CD14-positive monocyte (primary cell): ENCODE results near the gene ECEL1. TPM values are rescaled to one million over a fixed set of nuclear protein-coding genes. Genes with fewer than 3 reads are reported as not detected.

ENCODE experiments used
- DNase-seq, 3 donors: peaks; one replicate each; pipeline ENCODE4 v3.0.0-alpha.2; 2011 to 2022
- H2AFZ ChIP-seq: 2 replicates; pipeline ENCODE4 v1.6.0; 2012; ENCODE audit warnings: mild to moderate bottlenecking, low read depth, low read length, inconsistent platforms; ENCODE audit not compliant: insufficient read depth, poor library complexity, severe bottlenecking
- H3K27ac ChIP-seq, 2 donors: 1 replicate in 1 of 2; 2 replicates in 1 of 2; pipeline ENCODE4 v1.5.1; 2012 to 2013; ENCODE audit warnings: low read length in 2 of 2, control low read depth in 1 of 2, inconsistent platforms in 1 of 2, low read depth in 1 of 2, mild to moderate bottlenecking in 1 of 2
- H3K27me3 ChIP-seq, 2 donors: one replicate each; pipeline versions ENCODE4 v1.6.0 to v1.6.1; 2011 to 2013; ENCODE audit warnings: low read length in 2 of 2; ENCODE audit not compliant: control insufficient read depth in 2 of 2, insufficient read depth in 2 of 2
- H3K36me3 ChIP-seq, 2 donors: replicated peaks in 1 of 2; 1 replicate in 1 of 2; 2 replicates in 1 of 2; pipeline versions ENCODE4 v1.5.1 to v1.6.1; 2012 to 2013; ENCODE audit warnings: low read length in 2 of 2, control low read depth in 1 of 2, inconsistent platforms in 1 of 2, mild to moderate bottlenecking in 1 of 2; ENCODE audit not compliant: insufficient read depth in 2 of 2, control insufficient read depth in 1 of 2
- H3K4me1 ChIP-seq, 2 donors: 1 replicate in 1 of 2; 2 replicates in 1 of 2; pipeline versions ENCODE4 v1.5.1 to v1.6.1; 2012 to 2013; ENCODE audit warnings: low read length in 2 of 2, control low read depth in 1 of 2, inconsistent platforms in 1 of 2, mild to moderate bottlenecking in 1 of 2, moderate library complexity in 1 of 2; ENCODE audit not compliant: insufficient read depth in 2 of 2, control insufficient read depth in 1 of 2
- H3K4me2 ChIP-seq: replicated peaks from 2 replicates; pipeline ENCODE3; 2012; ENCODE audit warnings: low read length, moderate library complexity, mild to moderate bottlenecking; ENCODE audit not compliant: poor library complexity, severe bottlenecking; ENCODE audit errors: extremely low read depth
- H3K4me3 ChIP-seq, 3 experiments: fragments of 200-600 bp in 1 of 3; sonication (generic) in 1 of 3; replicated peaks in 1 of 3; 1 replicate in 2 of 3; 2 replicates in 1 of 3; pipeline ENCODE4 v1.5.1; 2011 to 2013; ENCODE audit warnings: low read length in 3 of 3, mild to moderate bottlenecking in 3 of 3, control low read depth in 2 of 3, low read depth in 2 of 3, inconsistent platforms in 1 of 3, moderate library complexity in 1 of 3
- H3K79me2 ChIP-seq: 2 replicates; pipeline ENCODE4 v1.6.0; 2012; ENCODE audit warnings: mild to moderate bottlenecking, control low read depth, inconsistent platforms, low read length, moderate library complexity; ENCODE audit not compliant: insufficient read depth
- H3K9ac ChIP-seq: 2 replicates; pipeline ENCODE4 v1.6.0; 2017; ENCODE audit warnings: low read length, mild to moderate bottlenecking; ENCODE audit not compliant: insufficient read depth, poor library complexity, severe bottlenecking
- H3K9me3 ChIP-seq, 2 donors: replicated peaks in 1 of 2; 1 replicate in 1 of 2; 2 replicates in 1 of 2; pipeline versions ENCODE4 v1.5.1 to v1.6.1; 2012 to 2013; ENCODE audit warnings: low read length in 2 of 2, control low read depth in 1 of 2; ENCODE audit not compliant: control insufficient read depth in 1 of 2, insufficient read depth in 1 of 2
- H4K20me1 ChIP-seq: 2 replicates; pipeline ENCODE4 v1.6.0; 2012; ENCODE audit warnings: mild to moderate bottlenecking, low read length, control low read depth, moderate library complexity; ENCODE audit not compliant: insufficient read depth
- H3K27ac Mint-ChIP-seq, 7 donors: one replicate each; pipeline ENCODE4 v1.8.0; 2020; ENCODE audit warnings: mild to moderate bottlenecking in 7 of 7, mixed read lengths in 7 of 7, moderate library complexity in 6 of 7, inconsistent platforms in 2 of 7
- H3K27me3 Mint-ChIP-seq, 3 donors: one replicate each; pipeline ENCODE4 v1.8.0; 2021 to 2022; ENCODE audit warnings: low read depth in 3 of 3, mild to moderate bottlenecking in 3 of 3, mixed read lengths in 3 of 3, moderate library complexity in 3 of 3, inconsistent platforms in 1 of 3
- H3K36me3 Mint-ChIP-seq, 2 donors: one replicate each; pipeline ENCODE4 v1.8.0; 2020; ENCODE audit warnings: mixed read lengths in 2 of 2, inconsistent platforms in 1 of 2, mild to moderate bottlenecking in 1 of 2
- H3K4me1 Mint-ChIP-seq: one replicate; pipeline ENCODE4 v1.8.0; 2020; ENCODE audit warnings: mild to moderate bottlenecking, mixed read lengths
- H3K4me3 Mint-ChIP-seq, 2 donors: one replicate each; pipeline ENCODE4 v1.8.0; 2020; ENCODE audit warnings: mild to moderate bottlenecking in 2 of 2, mixed read lengths in 2 of 2, moderate library complexity in 1 of 2
- H3K9me3 Mint-ChIP-seq, 7 donors: one replicate each; pipeline ENCODE4 v1.8.0; 2020 to 2022; ENCODE audit warnings: mixed read lengths in 7 of 7, mild to moderate bottlenecking in 6 of 7, moderate library complexity in 6 of 7, inconsistent platforms in 2 of 7
- WGBS: methylation state at CpG from one replicate; pipeline ENCODE4 v1.1.5; 2013; ENCODE audit warnings: missing lambda C conversion rate; ENCODE audit not compliant: insufficient coverage; 5-methylcytosine and 5-hydroxymethylcytosine counted together
- intact Hi-C, 2 donors: fragments of 100-400 bp; cut with micrococcal nuclease; formaldehyde crosslinking; loops; one replicate each; pipeline versions ENCODE4 v1.15.0 to v1.15.1; 2023
- polyA plus RNA-seq, 3 donors: library from polyadenylated mRNA; depleted of rRNA in 1 of 3; unstranded in 2 of 3; stranded (reverse) in 1 of 3; fragments of 300-500 nt in 2 of 3; fragments of >200 nt in 1 of 3; fragmentation: Illumina TruSeq in 2 of 3; gene quantifications; 1 replicate in 2 of 3; 2 replicates in 1 of 3; pipeline ENCODE4 v1.2.3, GENCODE V29; 2012 to 2021
- TF ChIP-seq, protein P1 (sequence below): fragments of 200-600 bp; IDR thresholded peaks from one replicate; pipeline ENCODE4 v1.8.0; 2022; ENCODE audit warnings: antibody characterized with exemption, mild to moderate bottlenecking

Gene ECEL1
- polyA plus RNA-seq, 3 donors: not detected

DNA sequence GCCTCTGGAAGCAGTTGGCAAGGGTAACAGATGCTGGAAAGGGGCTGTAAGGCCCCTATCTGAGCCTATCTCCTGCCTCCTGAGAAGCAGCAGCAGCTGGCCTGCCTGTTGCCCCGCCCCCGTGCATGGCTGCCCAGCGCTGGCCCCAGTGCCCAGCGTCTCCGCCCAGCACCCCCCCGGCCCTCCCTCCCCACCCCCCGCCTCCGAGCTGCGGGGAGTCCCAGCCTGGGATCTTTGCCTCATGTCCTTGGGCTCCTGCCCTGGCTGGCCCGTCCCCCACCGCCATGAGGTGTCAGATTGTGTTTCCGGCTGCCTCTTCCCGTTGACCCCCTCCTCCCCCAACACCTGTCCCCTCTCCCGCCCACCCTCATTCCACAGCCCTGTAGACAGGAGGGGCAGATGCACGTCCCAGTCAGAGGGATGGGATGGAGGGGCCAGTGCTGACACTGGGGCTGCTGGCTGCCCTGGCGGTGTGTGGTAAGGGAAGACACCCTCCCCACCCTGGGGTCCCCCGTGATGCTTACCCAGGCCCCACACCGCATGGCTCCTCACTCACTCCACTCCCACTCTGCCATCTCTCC lies 38.2 kb upstream of the ECEL1 start, which contains the start of gene CHRND:
CHRND (plus strand) TSS at position 370 of the 581 bp plus-strand sequence; CDS start at position 426, 56 bp downstream.
- H3K36me3 Mint-ChIP-seq: peaks cover 0 to 2% of the 10 kb centered on the region in 2 donors
- H3K4me3 ChIP-seq: no peak within 1 kb of the TSS
- H3K4me3 Mint-ChIP-seq: peak within 1 kb of the TSS in 1 of 2 donors; percentile 35
- no peak for DNase-seq
- peaks cover 38 to 65% (median 48%) of the 10 kb centered on the region in 3 donors for H3K27me3 Mint-ChIP-seq
- H3K9me3 ChIP-seq: peaks cover 0 to 5% of the 10 kb centered on the region in 2 donors
- no peaks in the 10 kb centered on the region for H3K79me2 ChIP-seq
- no peak within 1 kb of the TSS for H2AFZ ChIP-seq
- TF ChIP-seq, protein P1, sequence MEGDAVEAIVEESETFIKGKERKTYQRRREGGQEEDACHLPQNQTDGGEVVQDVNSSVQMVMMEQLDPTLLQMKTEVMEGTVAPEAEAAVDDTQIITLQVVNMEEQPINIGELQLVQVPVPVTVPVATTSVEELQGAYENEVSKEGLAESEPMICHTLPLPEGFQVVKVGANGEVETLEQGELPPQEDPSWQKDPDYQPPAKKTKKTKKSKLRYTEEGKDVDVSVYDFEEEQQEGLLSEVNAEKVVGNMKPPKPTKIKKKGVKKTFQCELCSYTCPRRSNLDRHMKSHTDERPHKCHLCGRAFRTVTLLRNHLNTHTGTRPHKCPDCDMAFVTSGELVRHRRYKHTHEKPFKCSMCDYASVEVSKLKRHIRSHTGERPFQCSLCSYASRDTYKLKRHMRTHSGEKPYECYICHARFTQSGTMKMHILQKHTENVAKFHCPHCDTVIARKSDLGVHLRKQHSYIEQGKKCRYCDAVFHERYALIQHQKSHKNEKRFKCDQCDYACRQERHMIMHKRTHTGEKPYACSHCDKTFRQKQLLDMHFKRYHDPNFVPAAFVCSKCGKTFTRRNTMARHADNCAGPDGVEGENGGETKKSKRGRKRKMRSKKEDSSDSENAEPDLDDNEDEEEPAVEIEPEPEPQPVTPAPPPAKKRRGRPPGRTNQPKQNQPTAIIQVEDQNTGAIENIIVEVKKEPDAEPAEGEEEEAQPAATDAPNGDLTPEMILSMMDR: no peak
- no peak within 1 kb of the TSS for H3K27ac ChIP-seq
- H3K36me3 ChIP-seq: no peaks in the 10 kb centered on the region
- H3K9ac ChIP-seq: no peak within 1 kb of the TSS
- peaks cover 24 to 51% of the 10 kb centered on the region in 2 donors for H3K27me3 ChIP-seq
- no peak within 1 kb of the TSS for H3K4me2 ChIP-seq
- H3K9me3 Mint-ChIP-seq: peaks cover 0 to 10% (median 0%) of the 10 kb centered on the region in 7 donors
- 20% methylated on average over 1 of the region's 18 CpGs for WGBS
- H3K4me1 ChIP-seq: peaks cover 4 to 21% of the 10 kb centered on the region in 2 donors
- no peak within 1 kb of the TSS for H3K27ac Mint-ChIP-seq
- no peaks in the 10 kb centered on the region for H4K20me1 ChIP-seq
- intact Hi-C loops: no loop called here
- peaks cover 12% of the 10 kb centered on the region for H3K4me1 Mint-ChIP-seq

DNA sequence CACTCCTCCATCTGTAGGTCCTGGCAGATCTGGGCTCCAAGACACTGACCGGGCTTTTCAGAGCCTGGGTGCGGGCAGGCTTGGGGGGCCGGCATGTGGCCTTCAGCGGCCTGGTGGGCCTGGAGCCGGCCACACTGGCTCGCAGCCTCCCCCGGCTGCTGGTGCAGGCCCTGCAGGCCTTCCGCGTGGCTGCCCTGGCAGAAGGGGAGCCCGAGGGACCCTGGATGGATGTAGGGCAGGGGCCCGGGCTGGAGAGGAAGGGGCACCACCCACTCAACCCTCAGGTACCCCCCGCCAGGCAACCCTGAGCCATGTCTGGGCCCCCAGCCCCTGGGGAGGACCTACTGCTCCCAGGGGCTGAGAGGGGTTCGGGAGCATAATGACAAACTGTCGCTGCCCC lies 37.6 kb upstream of the ECEL1 start:
- TF ChIP-seq, protein P1: no peak
- no peak for DNase-seq
- intact Hi-C loops: no loop called here
- Histone ChIP-seq H4K20me1 (no peaks in the 10 kb centered on the region), H3K27ac (no peak overlapping the region), H3K27me3 (peaks cover 24 to 56% of the 10 kb centered on the region in 2 donors), H2AFZ (no peak overlapping the region), H3K4me3 (no peak overlapping the region), H3K36me3 (no peaks in the 10 kb centered on the region), H3K9ac (no peak overlapping the region), H3K9me3 (peaks cover 0 to 5% of the 10 kb centered on the region in 2 donors), H3K79me2 (no peaks in the 10 kb centered on the region), H3K4me2 (no peak overlapping the region), H3K4me1 (peaks cover 4 to 21% of the 10 kb centered on the region in 2 donors)
- peaks cover 0 to 10% (median 0%) of the 10 kb centered on the region in 7 donors for H3K9me3 Mint-ChIP-seq
- H3K4me3 Mint-ChIP-seq: peak overlapping the region in 1 of 2 donors; percentile 35
- no peak overlapping the region for H3K27ac Mint-ChIP-seq
- H3K4me1 Mint-ChIP-seq: peaks cover 12% of the 10 kb centered on the region
- H3K36me3 Mint-ChIP-seq: peaks cover 0 to 2% of the 10 kb centered on the region in 2 donors
- peaks cover 38 to 69% (median 52%) of the 10 kb centered on the region in 3 donors for H3K27me3 Mint-ChIP-seq
- WGBS: 93% methylated on average over 10 of the region's 14 CpGs
